Activated effector memory CD4-positive, alpha-beta T cell treated with Interleukin-2 at 50 U/mL for 16 hours (primary cell): ENCODE data around the gene POLA1.

Experiments used
- DNase-seq: peaks from one replicate; pipeline ENCODE4 v3.0.0-alpha.2; 2020

Gene POLA1

DNA sequence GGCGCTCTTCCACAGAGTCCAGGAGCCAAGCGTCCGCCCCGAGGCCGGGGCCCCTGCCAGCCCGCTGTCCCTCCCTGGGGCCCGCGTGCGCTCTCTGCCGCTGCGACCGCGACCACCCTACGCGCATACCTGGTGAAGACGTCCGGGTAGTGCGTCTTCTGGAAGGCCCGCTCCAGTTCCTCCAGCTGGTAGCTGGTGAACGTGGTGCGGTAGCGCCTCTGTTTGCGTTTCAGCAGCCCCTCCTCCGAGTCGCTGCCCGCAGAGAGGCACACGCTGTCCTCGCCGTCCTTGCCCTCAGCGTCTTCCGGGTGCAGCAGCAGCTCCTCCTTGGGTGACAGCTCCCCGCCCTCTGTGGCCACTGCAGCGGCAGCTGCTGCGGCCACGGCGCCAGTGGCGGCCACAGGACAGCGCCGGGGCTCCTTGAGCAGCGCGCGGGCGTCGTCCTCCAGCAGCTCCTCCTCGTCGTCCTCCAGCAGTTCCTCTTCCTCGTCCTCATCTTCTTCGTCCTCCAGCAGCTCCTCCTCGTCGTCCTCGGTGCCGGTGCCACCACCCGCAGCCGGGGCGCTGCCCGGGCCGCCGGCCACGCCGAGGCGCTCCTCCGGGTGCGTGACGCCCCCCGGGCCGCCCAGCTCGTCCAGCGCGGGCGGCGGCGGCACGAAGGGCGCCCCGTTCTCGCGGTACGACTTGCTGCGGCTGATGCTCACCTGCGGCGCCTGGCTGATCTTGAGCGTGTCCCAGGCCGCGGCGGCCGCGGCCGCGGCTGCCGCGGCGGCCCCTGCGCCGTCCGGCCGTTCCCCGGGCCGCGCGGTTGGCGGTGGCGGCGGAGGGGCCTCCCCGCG, 319.3 kb downstream of the POLA1 start:
- DNase-seq: no peak

GRCh38 chrX:25013632-25014365, 320.1 kb downstream of the POLA1 start:
- no peak for DNase-seq

GRCh38 chrX:25014366-25014838, 320.7 kb downstream of the POLA1 start:
- DNase-seq: no peak

DNA sequence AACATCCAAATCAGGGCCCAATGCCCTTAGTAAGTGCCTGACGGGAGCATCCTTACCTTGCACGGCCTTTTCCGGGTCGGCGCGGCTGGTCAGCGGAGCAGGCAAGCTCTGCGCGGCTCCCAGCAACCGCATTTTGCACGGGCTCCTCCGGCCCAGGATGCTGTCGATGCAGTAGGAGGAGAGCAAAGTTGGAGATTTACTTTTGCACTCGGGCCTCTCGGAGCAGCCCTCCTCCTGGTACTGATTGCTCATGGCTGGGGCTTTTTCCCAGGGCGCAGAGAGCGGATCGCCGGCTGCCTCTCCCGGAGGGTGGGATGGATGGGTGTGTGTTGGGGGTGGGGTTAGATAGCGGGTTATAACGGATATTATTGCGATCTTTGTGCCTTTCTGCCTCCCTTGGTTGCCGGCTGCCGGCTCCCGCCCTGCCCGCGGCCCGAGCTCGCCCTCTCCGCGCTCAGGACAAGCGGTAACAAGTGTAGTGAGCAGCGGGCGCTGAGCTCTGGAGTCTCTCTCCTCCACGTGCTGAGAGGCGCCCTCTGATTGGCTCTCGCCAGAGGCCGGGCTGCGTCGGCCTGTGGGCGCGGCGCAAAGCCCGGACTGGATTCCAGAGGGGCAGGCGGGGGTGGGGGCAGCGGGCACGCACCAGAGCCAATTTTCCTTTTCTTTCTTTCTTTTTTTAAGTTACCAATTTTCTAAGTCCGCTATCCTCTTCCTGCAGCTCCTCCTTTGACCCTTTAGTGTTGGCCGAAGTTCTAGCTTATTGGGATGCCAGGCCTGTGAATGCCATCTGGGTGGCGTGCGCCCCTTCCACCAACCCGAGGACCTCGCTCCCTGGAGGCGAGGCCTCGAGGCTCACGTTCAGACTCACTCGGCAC, 322.0 kb downstream of the POLA1 start, which contains the start of gene ARX:
ARX (minus strand) TSS at position 480 of the 875 bp plus-strand sequence; CDS start at position 252, 228 bp downstream.
- no peak for DNase-seq

- no peak for DNase-seq
Measured at GRCh38 chrX:25016361-25016671, 322.6 kb downstream of the POLA1 start.

- DNase-seq: no peak
Measured at GRCh38 chrX:25016938-25017598, 323.4 kb downstream of the POLA1 start.

- no peak for DNase-seq
Measured at GRCh38 chrX:25017667-25018247, 324.0 kb downstream of the POLA1 start.

- DNase-seq: no peak
Measured at GRCh38 chrX:25018682-25019081, 325.0 kb downstream of the POLA1 start.

- DNase-seq: no peak
Measured at GRCh38 chrX:25019707-25020390, 326.1 kb downstream of the POLA1 start.

GRCh38 chrX:25020391-25020904, 326.7 kb downstream of the POLA1 start:
- no peak for DNase-seq

DNA sequence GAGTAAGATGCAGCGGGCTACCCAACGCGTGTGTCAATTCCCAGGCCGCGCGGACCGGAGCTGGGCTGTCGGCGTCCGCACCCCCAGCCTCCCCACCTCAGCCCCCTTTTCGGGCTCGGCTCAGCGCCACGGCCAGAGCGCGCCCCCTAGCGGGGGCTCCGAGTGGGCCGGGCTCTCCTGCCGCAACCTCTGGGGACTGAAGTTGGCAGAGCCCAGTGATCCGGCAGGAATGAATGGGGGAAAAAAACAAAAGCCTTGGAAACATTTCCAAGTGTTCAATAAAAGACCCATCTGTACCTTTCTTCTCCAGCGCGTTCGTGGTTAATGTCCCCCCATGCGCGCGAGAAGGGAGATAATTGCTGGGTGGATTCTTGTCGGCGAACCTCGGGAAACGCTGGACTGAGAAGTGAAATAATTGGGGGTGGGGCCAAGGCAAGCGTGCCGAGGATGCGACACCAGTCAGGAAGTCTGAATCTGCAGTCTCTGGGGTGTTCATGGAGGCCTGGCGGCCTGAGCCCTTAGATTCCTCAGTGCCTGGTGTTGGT, 327.3 kb downstream of the POLA1 start:
- DNase-seq: no peak

DNA sequence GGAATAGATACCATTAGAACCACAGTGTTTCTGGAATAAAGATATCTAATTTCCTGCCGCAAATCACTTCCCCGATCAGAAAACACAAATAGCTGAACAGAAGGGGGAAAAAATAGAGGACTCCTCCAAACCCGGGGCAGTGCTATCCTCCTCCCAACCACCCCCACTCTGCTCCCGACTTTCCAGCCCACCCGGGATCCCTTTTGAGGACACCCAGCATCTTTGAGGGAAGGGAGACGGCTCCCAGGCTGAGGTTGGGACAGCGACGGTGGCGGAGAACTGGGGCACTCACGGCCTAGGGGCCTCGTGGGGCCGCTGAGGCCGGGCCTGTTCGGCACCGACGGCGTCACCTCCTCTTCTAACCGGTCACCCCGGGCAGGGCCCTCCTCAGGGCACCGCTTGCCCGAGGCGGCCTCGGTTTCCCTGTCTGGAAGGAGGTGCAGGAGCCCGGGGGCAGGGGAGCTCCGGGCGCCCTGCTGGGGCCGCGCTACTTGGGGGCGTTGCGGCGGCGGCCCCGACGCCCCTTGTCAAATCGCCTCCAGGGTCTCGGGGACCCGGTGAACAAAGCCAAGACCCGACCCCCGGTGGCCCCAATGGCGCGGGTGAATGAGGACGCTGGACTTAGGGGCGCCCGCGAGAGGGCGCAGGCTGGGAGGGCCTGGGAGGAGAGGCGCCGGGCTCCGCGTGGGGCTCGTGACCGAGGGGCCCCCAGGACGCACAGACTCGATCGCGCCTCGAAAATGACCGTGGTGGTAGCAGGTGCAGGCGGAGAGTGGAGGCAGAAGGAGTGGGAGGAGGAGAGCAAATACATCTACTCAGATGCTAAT, 329.0 kb downstream of the POLA1 start:
- DNase-seq: no peak

- DNase-seq: no peak
Measured at GRCh38 chrX:25023908-25024307, 330.2 kb downstream of the POLA1 start.

- no peak for DNase-seq
Measured at GRCh38 chrX:25025615-25026014, 331.9 kb downstream of the POLA1 start.

GRCh38 chrX:25026576-25026975, 332.9 kb downstream of the POLA1 start:
- DNase-seq: no peak

DNA sequence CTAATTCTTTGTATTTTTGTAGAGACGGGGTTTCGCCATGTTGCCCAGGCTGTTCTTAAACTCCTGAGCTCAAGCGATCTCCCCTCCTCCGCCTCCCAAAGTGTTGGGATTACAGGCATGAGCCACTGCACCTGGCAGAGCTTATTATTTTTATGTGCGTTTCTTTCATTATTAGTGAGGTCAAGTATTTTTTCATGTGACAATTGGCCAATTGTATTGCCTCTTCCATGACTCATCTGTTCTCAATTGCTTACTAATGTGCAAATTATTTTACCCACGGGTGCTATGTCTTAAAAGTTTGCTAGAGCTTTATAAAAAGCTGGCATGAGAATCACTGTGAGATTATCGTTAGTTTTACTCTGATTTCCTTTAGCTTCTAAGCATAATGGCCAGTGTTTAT, 335.0 kb downstream of the POLA1 start:
- DNase-seq: no peak

- no peak for DNase-seq
Measured at GRCh38 chrX:25029288-25029825, 335.6 kb downstream of the POLA1 start.

DNA sequence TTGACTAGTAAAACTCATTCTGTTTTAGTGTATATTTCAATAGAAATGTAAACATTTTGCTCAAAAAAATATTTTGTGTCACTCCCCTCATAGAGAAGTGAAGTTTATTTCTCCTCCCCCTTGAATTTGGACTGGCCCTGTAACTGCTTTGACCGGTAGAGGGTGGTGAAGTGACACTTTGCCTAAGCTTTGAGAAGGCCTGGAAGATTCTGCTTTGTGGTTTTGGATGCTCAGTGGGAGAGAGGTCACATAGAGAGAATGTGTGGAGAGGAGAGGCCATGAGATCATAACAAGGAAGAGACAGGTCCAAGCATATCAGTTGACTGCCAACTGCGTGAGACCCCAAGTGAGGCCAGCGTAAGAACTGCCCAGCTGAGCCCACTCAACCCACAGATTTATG, 341.2 kb downstream of the POLA1 start:
- DNase-seq: no peak

- no peak for DNase-seq
Measured at GRCh38 chrX:25039036-25039435, 345.3 kb downstream of the POLA1 start.

DNA sequence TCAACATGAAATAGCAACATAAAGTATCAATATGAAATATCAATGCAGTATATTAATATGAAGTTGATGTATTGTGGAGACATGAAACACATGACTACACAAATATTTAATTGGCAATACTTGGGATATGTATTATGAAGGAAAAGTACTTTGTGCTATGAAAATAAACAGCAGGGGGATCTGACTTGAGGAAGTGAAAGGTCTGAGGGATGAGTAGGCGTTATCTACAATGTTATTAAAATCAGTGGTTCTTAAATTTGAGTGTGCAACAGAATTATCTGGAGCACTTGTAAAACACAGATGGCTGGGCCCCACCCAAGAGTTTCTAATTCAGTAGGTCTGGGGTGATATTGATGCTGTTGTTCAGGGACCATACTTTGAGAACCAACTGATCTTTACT, 349.5 kb downstream of the POLA1 start:
- no peak for DNase-seq
